CD4-positive, alpha-beta T cell treated with Interleukin-6 at 100 ng/mL for 8 hours (primary cell): ENCODE measurements around the gene ZNF142.
A peak's percentile ranks its signal among the peaks of the same experiment; 100 is the strongest.

Source experiments
- DNase-seq: peaks from one replicate; pipeline ENCODE4 v3.0.0-alpha.2; 2020; ENCODE audit warnings: mixed read lengths, low spot score

ZNF142 gene

DNA sequence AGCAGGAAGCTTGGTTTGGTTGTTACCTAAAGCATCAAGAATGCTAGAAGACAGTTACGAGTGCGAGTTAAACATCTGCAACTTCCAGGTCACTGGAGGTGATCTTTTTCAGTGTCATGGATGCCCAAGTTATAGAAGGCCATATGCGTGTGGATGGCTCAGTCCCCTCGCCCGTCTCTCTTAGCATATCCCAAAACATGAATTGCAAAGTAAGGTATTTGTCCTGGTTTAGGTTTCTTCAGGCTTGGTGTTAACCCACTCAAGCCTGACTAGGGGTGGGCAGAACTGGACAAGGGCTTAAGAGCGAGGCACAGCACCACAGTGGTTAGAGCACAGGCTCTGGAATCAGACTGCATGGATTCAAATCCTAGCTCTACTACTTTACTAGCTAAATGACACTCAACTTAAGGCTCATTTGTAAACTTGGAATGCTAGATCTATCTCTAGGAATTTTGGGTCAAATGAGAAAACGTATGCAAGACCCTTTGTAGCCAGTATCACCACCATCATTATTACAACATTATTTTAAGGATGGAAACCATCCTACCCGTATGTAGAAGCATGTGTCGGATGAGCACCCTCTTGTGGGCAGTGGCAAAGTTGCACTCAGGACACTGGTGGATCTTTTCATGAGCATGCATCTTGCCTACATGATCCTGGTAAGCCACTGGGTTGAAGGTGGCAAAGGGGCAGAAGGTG lies 11.2 kb downstream of the ZNF142 start:
- peak; percentile 53 for DNase-seq

DNA sequence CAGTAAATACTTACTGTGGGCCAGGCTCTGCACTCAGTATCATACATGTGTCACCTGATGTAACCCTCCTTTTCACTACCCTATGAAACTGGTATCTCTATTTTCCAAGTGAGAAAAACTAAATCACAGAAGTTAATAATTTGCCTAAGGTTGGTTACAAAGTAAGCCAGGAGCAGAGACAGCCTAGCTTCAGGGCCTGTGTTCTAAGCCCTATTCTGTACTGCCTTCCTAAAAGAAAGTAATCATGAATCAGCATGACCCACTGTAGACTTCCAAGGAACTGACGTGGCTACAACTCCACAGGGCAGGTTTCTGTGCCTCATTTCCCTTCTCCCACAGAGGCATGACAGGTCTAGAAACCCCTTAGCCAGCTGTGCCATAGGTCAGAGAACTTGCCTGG lies 14.3 kb downstream of the ZNF142 start:
- DNase-seq, result no peak

DNA sequence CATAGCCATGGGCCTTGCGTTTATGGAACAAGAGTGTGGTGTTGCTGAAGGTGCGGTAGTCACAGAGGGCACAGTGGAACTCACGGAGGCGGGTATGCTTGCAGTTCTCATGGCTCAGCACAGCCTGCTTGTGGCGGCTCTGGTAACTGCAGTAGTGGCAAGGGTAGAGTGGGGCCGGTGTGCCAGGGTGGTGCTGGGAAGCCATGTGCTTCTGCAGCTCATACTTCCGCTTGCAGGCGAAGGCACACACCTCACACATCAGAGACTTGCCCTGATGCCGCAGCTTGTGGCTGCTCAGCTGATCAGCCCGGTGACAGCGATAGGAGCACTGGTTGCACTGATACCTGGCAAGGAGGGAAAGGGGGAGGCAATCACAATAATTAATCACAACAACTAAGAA lies 14.7 kb downstream of the ZNF142 start:
- DNase-seq, result no peak

DNA sequence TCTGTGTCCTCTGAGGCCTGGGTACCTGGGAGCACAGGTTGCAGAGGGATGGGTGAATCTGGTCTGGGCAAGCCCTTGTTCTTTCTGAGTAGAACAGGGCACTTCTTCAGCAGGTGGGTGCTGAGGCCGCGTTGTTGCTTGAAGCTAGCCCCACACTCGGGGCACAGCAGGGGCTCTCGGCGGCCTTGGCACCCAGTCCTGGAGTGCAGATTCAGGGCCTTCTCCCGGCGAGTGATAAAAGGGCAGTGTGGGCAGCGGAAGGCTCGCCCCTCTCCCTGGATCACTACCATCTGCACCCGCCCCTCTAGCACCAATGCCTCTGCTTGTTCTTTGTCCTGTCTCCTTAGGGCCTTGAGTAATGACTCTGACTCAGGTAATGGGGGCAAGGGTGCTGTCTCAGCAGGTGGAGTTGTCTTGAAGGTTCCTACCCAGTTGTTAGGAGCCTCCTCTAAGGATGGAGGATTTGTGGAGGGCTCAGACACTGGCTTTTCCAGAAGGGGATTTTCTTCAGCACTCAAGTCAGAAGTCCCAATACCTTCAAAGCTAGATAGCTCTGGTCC lies 15.6 kb downstream of the ZNF142 start:
- DNase-seq, result no peak

DNA sequence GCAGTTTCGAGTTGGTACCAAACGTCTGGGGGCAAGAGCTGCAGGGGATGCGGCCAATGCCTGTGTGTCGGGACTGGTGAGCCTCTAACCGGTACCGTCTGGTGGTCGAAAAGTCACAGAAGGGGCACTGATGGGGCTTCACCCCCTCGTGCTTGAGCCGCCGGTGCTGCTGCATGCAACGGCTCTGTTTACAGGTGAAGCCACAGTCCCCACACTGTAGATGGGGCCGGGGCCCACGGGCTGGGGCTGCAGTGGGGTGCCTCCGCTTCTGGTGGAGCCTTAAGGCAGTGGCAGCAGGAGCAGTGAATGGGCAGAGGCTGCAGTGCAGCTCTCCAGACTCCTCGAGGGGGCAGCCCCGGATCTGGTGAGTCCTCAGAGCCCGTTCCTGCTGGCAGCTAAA lies 16.6 kb downstream of the ZNF142 start:
- DNase-seq, result no peak

DNA sequence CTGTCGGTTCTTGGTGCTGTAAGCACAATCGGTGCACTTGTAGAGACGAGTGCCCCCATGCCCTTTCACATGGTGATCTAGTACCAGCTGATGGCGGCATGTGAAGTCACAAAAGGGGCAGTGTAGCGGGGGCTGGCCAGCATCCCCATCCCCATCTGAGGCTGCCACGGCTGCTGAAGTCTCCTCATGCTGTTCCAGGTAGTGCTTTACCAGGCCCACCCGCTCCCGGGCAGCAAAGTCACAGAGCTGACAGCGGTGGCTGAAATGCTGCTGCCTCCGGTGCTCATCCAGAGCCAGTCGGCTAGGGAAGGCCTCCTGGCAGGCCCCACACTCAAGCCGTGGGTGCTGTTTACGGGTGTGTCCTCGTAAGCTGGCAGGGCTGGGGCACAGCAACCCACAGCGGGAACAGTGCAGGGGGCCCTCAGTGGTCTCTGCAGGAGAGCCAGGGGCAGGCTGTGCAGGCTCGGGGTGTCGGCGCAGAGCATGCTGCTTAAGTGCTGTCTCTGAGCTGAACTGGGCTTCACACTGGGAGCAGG lies 17.2 kb downstream of the ZNF142 start:
- no peak for DNase-seq

DNA sequence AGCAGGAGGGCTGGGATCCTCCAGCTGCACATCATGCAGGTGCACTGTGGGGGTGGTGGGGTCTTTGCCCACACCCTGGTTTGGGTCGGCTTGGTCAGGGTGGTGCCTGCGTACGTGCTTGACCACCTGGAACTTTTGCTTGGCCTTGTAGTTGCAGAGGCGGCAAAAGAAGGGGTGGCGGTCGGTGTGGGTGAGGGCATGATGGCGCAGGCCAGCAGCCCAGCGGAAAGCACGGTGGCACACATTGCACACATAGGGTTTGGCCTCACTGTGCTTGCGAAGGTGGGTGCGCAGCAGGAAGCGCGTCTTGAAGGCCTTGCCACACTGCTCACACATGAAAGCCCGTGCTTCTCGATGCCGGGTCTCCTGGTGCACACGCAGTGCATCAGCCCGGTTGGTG lies 21.1 kb downstream of the ZNF142 start:
- no peak for DNase-seq

DNA sequence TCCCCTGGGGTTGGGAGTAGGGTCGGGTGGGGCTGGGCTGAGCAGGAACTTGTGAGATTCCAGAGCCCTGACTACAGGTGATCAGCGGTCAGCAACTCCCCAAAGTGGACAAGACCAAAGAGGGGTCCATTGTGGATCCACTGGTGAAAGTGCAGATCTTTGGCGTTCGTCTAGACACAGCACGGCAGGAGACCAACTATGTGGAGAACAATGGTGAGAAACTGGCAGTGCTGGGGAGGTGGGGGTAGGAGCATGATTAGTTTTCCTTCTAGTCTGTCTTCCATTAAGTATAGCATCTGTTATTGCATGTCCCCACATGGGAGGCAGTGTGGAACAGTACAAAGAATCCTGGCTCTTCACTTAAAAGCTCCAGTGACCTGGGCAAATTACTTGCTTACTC lies 23.7 kb downstream of the ZNF142 start:
- DNase-seq, result no peak

DNA sequence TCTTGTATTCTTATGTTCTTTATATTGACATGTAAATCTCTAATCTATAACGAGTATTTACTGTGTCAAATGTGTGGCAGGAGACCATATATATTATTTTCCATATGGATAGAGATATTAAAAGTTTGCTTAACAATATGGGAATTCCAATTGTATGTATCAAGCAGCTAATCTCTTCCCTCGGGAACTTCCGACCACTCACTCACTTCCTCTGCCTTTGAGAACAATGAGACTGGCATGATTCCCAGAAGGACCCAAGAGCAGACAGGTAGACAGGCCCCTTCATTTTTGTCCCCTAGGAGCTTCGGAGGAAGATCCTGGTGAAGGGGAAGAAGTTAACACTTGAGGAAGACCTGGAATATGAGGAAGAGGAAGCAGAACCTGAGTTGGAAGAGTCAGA lies 27.6 kb downstream of the ZNF142 start:
- DNase-seq, result no peak

DNA sequence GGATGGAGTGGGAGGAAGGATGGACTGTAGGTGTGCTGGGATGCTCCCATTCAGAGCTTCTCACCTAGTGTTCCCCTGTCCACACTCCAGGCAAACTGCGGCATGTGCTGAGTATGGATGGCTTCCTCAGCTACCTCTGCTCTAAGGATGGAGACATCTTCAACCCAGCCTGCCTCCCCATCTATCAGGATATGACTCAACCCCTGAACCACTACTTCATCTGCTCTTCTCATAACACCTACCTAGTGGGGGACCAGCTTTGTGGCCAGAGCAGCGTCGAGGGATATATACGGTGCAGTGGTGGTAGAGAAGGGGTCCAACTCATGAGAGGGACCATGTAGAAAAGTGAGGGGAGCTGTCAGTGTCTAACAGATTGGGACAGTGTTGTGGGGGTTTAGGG lies 31.5 kb downstream of the ZNF142 start:
- DNase-seq, result no peak

DNA sequence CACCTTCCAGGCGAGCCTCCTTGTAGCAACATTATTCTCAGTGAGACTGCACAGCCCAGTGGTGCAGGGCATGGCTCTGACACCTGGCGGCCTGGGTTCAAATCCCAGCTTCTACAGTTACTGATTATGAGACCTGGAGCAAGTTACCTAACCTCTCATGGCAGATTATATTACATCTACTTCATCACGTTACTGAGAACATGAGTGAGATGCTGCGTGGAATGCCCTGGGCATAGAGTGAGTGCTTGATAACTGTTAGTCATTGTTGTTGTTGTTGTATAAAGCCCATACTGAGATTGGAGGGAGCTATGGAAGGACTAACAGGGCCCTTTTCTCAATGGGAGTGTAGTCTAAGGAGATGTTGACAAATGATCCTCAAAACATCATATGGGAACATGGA lies 33.1 kb downstream of the ZNF142 start:
- DNase-seq, result no peak

DNA sequence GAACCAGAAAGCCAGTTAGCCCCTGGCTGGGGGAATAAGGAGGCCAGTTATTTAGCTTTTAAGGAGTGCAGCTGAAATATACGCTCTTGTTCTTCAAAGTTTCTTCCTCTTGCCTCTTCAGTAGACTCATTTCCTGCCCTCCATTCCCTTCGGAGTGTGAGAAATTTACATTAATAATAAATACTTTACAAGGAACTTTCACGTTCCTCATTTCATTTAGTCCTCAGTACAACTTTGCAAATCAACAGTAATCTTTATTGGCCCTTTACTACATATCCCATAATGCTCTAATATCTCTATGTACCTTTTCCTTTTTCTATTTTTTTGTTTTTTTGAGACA lies 36.1 kb downstream of the ZNF142 start:
- DNase-seq, result no peak

DNA sequence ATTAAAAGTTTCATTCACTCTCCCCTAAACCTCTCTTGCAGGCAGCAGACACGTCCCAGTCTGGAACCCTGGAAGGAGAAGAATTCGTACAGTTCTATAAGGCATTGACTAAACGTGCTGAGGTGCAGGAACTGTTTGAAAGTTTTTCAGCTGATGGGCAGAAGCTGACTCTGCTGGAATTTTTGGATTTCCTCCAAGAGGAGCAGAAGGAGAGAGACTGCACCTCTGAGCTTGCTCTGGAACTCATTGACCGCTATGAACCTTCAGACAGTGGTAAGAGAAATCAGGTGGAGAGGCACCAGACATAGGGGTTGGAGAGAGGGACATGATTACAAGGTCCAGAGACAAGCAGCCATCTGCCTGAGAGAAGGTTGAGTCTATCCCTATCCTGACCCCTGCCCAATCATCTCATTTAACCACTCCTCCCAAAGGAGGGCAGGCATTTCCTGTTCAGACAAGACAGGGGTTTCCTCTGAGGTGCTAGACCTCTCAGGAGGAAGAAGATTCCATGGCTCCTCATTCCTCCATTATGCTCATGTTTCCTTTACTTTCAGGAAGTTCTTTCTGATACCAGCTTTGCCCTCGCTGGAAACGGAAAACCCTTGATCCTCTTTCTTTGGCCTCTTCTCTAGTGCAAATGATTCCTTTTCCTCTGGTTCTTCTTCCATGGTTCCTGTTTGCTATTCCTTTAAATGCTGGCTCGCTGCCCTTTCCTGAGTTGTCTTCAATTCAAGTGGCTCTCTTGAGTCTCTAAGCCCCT lies 36.6 kb downstream of the ZNF142 start:
- DNase-seq, result no peak

DNA sequence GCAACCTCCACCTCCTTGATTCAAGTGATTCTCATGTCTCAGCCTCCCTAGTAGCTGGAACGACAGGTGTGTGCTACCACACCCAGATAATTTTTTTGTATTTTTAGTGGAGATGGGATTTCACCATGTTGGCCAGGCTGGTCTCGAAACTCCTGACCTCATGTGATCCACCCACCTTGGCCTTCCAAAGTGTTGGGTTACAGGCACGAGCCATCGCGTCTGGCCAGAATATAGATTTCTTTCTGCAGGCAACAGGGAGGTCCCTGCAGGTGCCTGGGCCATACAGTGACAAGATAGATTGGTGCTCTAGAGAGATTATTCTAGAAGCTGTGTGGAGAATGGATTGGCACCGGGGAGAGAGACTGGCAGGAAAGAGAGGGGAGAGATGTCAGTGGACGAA lies 38.4 kb downstream of the ZNF142 start:
- DNase-seq, result no peak

DNA sequence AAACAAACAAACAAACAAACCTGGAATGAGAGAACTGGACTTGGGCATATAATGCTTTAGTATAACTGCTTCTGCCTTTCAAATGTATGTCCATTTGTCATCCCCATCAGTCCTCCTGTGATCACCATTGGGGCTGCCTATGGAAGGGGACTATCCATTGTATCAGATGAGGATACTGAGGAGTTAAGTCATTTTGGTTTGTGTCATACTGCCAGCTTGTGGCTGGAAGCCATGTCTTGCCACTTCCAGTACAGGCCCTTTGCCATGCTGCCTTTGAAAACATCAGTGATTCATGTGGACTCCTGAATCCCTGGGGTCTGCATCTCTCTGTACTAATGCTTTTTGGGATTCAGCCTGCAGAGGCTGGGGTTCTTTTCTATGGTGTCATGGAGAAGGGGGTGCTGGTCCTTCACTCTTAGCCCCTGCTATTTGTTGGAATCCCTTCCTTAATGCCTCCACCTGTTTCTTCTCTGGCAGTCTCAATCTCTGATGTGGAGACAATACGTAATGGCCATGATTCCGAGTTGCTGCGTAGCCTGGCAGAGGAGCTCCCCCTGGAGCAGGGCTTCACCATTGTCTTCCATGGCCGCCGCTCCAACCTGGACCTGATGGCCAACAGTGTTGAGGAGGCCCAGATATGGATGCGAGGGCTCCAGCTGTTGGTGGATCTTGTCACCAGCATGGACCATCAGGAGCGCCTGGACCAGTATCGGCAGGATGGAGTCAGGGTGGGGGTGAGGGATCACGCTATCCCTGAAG lies 41.1 kb downstream of the ZNF142 start:
- no peak for DNase-seq

DNA sequence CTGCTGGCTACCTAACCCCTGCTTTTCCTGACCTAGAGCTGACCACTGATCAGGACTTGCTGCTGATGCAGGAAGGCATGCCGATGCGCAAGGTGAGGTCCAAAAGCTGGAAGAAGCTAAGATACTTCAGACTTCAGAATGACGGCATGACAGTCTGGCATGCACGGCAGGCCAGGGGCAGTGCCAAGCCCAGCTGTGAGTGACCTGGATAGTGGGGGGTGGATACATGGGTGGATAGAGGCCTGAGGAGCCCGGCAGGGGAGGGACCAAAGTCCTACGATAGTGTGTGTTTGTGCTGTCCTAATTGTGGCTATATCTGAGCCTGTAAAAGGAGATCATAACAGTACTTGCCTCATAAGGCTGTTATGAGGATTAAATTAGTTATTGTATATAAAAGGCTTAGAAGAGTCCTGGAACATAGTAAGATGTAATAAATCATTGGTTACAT lies 43.5 kb downstream of the ZNF142 start:
- DNase-seq, result no peak

DNA sequence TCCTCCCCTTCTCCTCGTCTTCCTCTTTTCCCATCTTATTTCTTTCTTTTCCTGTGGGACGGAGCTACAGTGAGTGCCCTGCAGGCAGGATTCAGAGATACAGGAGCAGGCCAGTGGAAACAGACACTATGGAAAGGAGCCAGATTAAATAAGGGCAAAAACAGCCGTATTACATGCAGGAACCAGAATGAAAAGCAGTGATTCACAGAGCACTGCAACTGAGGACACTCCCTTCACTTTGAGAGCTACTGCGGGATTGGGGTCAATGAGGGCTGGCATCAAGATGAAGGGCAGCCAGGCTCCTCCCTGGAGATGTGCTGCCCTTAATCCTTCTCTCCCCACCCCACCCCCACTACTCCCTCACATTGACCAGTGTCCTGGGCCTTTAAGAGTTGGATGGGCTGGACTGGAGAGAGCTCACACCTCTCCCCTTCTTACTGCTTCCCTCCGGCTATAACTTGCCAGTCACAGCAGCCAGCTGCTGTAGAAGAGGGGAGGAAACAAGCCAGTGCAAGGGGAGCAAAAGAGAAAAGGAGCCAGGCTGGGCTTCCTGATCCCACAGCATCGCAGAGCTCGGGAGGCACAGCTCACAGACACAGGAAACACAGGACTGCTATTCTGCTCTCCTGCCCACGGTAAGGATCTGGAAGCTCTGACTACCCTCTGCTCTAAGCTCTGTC lies 51.8 kb downstream of the ZNF142 start, which contains the start of gene PLCD4:
TSS of gene PLCD4 (plus strand) at position 464 of the 680 bp plus-strand sequence. CDS start 7,841 bp downstream, outside the sequence.
- DNase-seq, result no peak

DNA sequence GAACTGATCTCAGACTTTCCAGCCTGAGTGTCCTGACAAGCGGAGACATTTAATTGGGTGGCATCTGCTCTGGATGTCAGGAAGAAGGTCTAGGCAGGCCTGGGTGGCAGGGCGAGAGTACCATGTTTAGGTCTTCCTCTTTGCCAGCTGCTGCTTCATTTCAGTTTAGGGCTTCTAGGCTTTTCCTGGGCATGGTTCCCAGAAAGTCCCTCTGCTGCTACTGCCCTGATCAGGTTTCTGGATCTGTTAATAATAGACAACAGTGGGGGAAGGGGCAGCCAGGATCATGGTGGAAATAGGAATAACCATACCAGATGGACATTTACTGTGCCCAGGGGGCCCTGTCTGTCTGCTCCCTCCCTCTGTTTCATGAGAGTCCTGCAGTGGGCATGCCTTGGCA lies 54.0 kb downstream of the ZNF142 start:
- no peak for DNase-seq
